ENCODE results near the gene ZFHX3. TPM values are rescaled to one million over a fixed set of nuclear protein-coding genes. Genes with fewer than 3 reads are reported as not detected.

ZFHX3 gene
- total and polyA plus RNA-seq, 9 of the 15 experiments (the other 6 are each of a cell fraction or from before 2014, with no cell fraction given): 0.01 to 0.23 (median 0.06) TPM; not detected in 4

DNA sequence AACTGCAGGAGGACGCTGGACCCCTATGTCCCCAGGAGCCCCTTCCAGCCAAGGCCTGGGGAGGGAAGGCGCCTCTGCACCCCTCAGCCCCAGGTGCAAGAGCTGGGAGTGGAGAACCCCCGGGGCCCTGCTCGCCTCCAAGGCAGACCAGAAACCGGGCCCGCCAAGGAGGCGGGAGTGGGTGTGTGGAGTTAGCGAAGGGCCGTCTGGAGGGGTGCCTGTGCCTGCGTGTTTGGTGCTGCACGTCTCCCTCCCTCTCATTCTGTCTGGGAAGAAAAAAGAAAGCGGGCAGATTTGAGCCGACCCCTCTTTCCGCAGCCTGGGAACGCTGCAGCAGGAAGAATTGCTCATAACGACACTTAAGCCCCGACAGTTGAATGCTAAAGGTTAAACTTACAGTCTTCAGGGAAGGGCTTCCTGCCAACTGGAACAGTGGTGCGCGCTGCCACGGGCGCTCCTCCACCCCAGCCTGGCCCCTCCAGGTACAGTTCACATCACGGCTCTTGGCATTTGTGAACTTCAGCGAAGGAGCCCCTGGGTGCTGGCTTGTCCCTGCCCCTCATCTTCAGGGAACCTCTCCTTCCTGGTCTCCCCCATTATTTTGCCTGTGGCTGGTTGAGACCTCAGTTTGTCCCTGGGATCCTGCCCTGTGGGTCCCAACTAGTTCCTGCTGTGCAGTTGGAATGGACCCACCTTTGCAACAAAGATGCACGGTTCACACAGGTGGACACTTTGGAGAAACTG lies 19.2 kb upstream of the ZFHX3 start:
- ChIA-PET CTCF (ENCODE audit: low intra/inter-chr PET ratio) (no interaction called here), POLR2A (interaction anchor here (0.7 kb wide), 1 partner anchor 190 kb away, joined by 3 read pairs; no protein-coding TSS in a partner anchor)
- Histone ChIP-seq H3K4me3 (no peak overlapping the region), H3K9ac (ENCODE audit: insufficient read depth in 1 of 2, low read depth in 2 of 2, low read length in 2 of 2) (no peak overlapping the region), H3K4me2 (ENCODE audit: insufficient read depth, low read length) (no peak overlapping the region), H3K27me3 (ENCODE audit: control insufficient read depth in 2 of 2, insufficient read depth in 2 of 2, low read length in 2 of 2) (peaks cover 17 to 46% of the 10 kb centered on the region in 2 experiments), H3K9me1 (ENCODE audit: control insufficient read depth, insufficient read depth, low read length) (no peaks in the 10 kb centered on the region), H3K4me1 (replicated peaks in 1 of 2; ENCODE audit: control insufficient read depth in 2 of 2, insufficient read depth in 2 of 2, low read length in 2 of 2) (peaks cover 0 to 4% of the 10 kb centered on the region in 2 experiments; a peak in 3 of 5 replicates), H3K36me3 (ENCODE audit: control insufficient read depth, insufficient read depth, low read length) (no peaks in the 10 kb centered on the region), H4K20me1 (replicated peaks; ENCODE audit: control insufficient read depth, insufficient read depth, low read length) (no peaks in the 10 kb centered on the region), H2AFZ (ENCODE audit: low read depth, low read length) (no peak overlapping the region), H3K27ac (ENCODE audit: extremely low read depth, low read depth, low read length) (no peak overlapping the region), H3K79me2 (ENCODE audit: control insufficient read depth, insufficient read depth, low read length) (no peaks in the 10 kb centered on the region), H3K9me3 (replicated peaks; ENCODE audit: control insufficient read depth, insufficient read depth, low read depth, low read length) (no peaks in the 10 kb centered on the region)
- no peak for DNase-seq (ENCODE audit: extremely low read depth in 1 of 4, low spot score in 3 of 4)
- no peak for FAIRE-seq
- no TSS peak for BruUV-seq (replicated peaks)
- intact Hi-C loops (cut with micrococcal nuclease) (no loop called here), in situ Hi-C loops (cut with MboI) (no loop called here)
- ATAC-seq: no peak
- 12% methylated on average over 18 of the region's 24 CpGs for WGBS (ENCODE audit: insufficient coverage, low coverage, missing lambda C conversion rate)
- TF ChIP-seq ZNF584 (CRISPR knock-in tag; IDR thresholded peaks at IDR 0.05; ENCODE audit: low read depth) (no peak), GABPB1 (CRISPR knock-in tag; IDR thresholded peaks at IDR 0.05) (no peak), FOXP1 (CRISPR knock-in tag; IDR thresholded peaks at IDR 0.05) (no peak), DNMT1 (IDR thresholded peaks at IDR 0.05) (no peak), ZNF436 (CRISPR knock-in tag; IDR thresholded peaks at IDR 0.05) (no peak), ZNF583 (CRISPR knock-in tag; IDR thresholded peaks at IDR 0.05) (no peak), RREB1 (CRISPR knock-in tag; IDR thresholded peaks at IDR 0.05) (no peak), MCM3 (IDR thresholded peaks at IDR 0.05) (no peak), KDM5B (IDR thresholded peaks at IDR 0.05; ENCODE audit: insufficient replicate concordance, low read depth, low read length) (no peak)
- TF ChIP-seq, protein P1, sequence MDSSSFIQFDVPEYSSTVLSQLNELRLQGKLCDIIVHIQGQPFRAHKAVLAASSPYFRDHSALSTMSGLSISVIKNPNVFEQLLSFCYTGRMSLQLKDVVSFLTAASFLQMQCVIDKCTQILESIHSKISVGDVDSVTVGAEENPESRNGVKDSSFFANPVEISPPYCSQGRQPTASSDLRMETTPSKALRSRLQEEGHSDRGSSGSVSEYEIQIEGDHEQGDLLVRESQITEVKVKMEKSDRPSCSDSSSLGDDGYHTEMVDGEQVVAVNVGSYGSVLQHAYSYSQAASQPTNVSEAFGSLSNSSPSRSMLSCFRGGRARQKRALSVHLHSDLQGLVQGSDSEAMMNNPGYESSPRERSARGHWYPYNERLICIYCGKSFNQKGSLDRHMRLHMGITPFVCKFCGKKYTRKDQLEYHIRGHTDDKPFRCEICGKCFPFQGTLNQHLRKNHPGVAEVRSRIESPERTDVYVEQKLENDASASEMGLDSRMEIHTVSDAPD (CRISPR knock-in tag; IDR thresholded peaks at IDR 0.05): no peak
- TF ChIP-seq, protein P2, sequence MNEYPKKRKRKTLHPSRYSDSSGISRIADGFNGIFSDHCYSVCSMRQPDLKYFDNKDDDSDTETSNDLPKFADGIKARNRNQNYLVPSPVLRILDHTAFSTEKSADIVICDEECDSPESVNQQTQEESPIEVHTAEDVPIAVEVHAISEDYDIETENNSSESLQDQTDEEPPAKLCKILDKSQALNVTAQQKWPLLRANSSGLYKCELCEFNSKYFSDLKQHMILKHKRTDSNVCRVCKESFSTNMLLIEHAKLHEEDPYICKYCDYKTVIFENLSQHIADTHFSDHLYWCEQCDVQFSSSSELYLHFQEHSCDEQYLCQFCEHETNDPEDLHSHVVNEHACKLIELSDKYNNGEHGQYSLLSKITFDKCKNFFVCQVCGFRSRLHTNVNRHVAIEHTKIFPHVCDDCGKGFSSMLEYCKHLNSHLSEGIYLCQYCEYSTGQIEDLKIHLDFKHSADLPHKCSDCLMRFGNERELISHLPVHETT (CRISPR knock-in tag; conservative IDR thresholded peaks at IDR 0.05 in 1 of 2, IDR thresholded peaks at IDR 0.05 in 1 of 2): no peak

Measured in K562 (cell line).